Astrocyte (in vitro differentiated cells and primary cell): ENCODE data around the gene LGALS3BP.

Experiments used
- CTCF ChIP-seq: IDR thresholded peaks from 2 replicates; pipeline ENCODE4 v1.5.1; 2011; ENCODE audit warnings: low read depth, mild to moderate bottlenecking, inconsistent platforms, low read length, moderate library complexity; ENCODE audit not compliant: insufficient read depth
- EZH2 ChIP-seq: IDR thresholded peaks from 2 replicates; pipeline ENCODE4 v1.6.1; 2012; ENCODE audit warnings: mild to moderate bottlenecking, low read length, inconsistent platforms; ENCODE audit not compliant: insufficient read depth

DNA sequence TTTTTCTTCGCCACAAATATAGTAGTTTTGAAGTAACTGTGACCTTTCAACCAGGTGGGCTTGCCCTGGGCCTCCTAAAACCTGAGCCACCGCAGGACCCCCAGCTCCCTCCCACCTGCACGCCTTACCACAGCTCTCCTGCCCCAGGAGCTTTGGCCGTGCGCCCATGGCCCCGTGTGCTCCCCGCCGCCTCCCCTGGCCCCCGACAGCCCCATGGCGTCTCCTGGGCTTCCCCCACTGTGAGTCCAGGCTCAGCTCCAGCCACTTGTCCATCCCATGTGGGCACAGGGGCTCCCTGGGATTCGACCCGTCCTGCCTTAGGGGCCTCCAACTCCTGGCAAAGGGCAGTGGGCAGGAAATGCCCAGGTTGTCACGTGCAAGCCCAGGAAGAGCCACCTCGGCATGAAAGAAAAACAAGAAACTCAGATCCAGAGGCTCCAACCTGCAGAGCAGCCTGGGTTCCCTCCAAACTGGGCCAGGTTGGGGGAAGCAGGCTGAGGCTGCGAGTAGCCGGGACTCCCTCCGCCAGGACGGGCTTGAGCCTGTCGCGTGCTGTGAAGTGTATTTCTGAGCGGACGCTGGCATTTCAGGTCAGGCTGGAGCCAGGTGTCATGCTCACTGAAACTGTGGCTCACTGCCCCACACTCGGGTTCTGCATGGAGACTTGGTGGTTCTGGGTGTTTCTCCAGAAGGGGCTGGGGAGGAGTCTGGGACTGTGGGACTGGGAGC is 5.8 kb downstream of the LGALS3BP start:
- TF ChIP-seq EZH2 (no peak), CTCF (no peak)
